NT2/D1 (cell line): ENCODE data around the gene SIL1.

ENCODE experiments used
- SUZ12 ChIP-seq: IDR thresholded peaks from 2 replicates; pipeline ENCODE4 v1.6.1; 2011; ENCODE audit not compliant: insufficient read length, insufficient read depth; ENCODE audit errors: extremely low read depth
- YY1 ChIP-seq: IDR thresholded peaks from 2 replicates; pipeline ENCODE4 v1.6.1; 2011; ENCODE audit not compliant: insufficient read length, insufficient read depth
- ZNF274 ChIP-seq: IDR thresholded peaks from 2 replicates; pipeline ENCODE4 v1.6.1; 2011; ENCODE audit warnings: mild to moderate bottlenecking, low read depth, low read length

DNA sequence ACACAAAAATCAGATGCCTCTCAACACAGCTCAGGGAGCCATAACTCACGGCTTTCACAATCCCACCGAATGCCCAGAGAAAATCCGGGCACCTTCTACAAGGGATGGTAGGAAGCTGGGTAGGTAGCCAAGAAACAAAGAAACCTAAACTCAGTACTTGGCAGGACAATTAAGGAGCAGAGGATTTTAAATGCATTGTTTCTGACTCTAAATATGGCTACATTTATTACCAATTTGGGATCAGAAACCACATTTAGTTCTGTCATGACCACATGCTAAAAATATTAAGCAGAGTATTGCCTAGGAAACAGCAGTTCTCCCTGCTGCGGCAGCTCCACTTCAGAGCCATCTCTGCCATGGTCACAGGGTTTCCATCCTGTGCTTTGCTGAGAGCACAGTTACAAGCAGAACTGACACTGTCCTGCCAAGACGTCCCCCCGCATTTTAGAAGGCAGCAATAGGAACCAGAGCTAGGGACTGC is 57.5 kb downstream of the SIL1 start:
- TF ChIP-seq YY1 = no peak
- TF ChIP-seq ZNF274 = no peak
- TF ChIP-seq SUZ12 = no peak
